Ovary (tissue), 3 donors: ENCODE measurements around the gene EMILIN2.

Source experiments
- CTCF ChIP-seq, 3 donors: fragments of 450-650 bp in 2 of 3; fragments of 200-600 bp in 1 of 3; IDR thresholded peaks; one replicate each; pipeline versions ENCODE4 v1.5.1 to v1.8.0; 2016 to 2022; ENCODE audit warnings: antibody characterized with exemption in 3 of 3, mild to moderate bottlenecking in 1 of 3
- EP300 ChIP-seq: sonication (generic); formaldehyde crosslinking; IDR thresholded peaks from one replicate; pipeline ENCODE4 v1.6.1; 2017; ENCODE audit warnings: antibody characterized with exemption
- POLR2A ChIP-seq: fragments of 450-650 bp; IDR thresholded peaks from one replicate; pipeline ENCODE4 v1.6.1; 2017; ENCODE audit warnings: antibody characterized with exemption, mild to moderate bottlenecking, moderate library complexity
- donor health status: DM: no; HTN: no; CAD: no.

- TF ChIP-seq POLR2A, result no peak
- no peak for TF ChIP-seq CTCF (IDR thresholded peaks at IDR 0.05)
- no peak for TF ChIP-seq EP300
Measured at GRCh38 chr18:2811416-2811815, 35.4 kb upstream of the EMILIN2 start.
